HepG2 (cell line): ENCODE measurements around the gene KDM1B. TPM values are rescaled to one million over a fixed set of nuclear protein-coding genes. Genes with fewer than 3 reads are reported as not detected.
A peak's percentile ranks its signal among the peaks of the same experiment; 100 is the strongest.

Experiments used
- ARID3A ChIP-seq: IDR thresholded peaks from 2 replicates; pipeline ENCODE4 v1.6.1; 2012; ENCODE audit warnings: low read depth, low read length, improper control_type of control experiment
- ATRX ChIP-seq: sonication (generic); formaldehyde crosslinking; IDR thresholded peaks from 2 replicates; pipeline ENCODE4 v1.4.0; 2020; ENCODE audit warnings: missing genetic modification reagents, borderline replicate concordance
- CERS6 ChIP-seq: sonication (generic); formaldehyde crosslinking; IDR thresholded peaks from 2 replicates; pipeline ENCODE4 v1.5.0; 2020; ENCODE audit warnings: missing genetic modification reagents
- FOXP1 ChIP-seq, 2 experiments: fragments of 450-650 bp in 1 of 2; IDR thresholded peaks; 2 replicates each; pipeline ENCODE4 v1.6.1; 2017 to 2018; ENCODE audit warnings: antibody characterized with exemption in 1 of 2
- GABPA ChIP-seq, 2 experiments: IDR thresholded peaks; 2 replicates each; pipeline ENCODE4 v1.6.1; 2011 to 2016; ENCODE audit warnings: low read depth in 2 of 2, low read length in 1 of 2, missing biosample characterization in 1 of 2, missing genetic modification characterization in 1 of 2
- IKZF5 ChIP-seq: IDR thresholded peaks from 2 replicates; pipeline ENCODE4 v1.6.1; 2018; ENCODE audit warnings: missing genetic modification reagents, mild to moderate bottlenecking, missing compliant biosample characterization
- NFE2 ChIP-seq: sonication (generic); formaldehyde crosslinking; IDR thresholded peaks from 2 replicates; pipeline ENCODE4 v1.4.0; 2020; ENCODE audit warnings: missing genetic modification reagents
- NFYC ChIP-seq: IDR thresholded peaks from 2 replicates; pipeline ENCODE4 v1.6.1; 2016; ENCODE audit warnings: missing genetic modification reagents, missing compliant biosample characterization
- PHB2 ChIP-seq: fragments of 450-650 bp; IDR thresholded peaks from 2 replicates; pipeline ENCODE4 v1.6.1; 2018; ENCODE audit not compliant: partially characterized antibody
- POLR2A ChIP-seq, 2 experiments: IDR thresholded peaks; 2 replicates each; pipeline ENCODE4 v1.6.1; 2011; ENCODE audit warnings: low read depth in 2 of 2, low read length in 2 of 2, mild to moderate bottlenecking in 1 of 2, moderate library complexity in 1 of 2; ENCODE audit not compliant: insufficient read depth in 1 of 2
- PREB ChIP-seq: sonication (generic); formaldehyde crosslinking; IDR thresholded peaks from 2 replicates; pipeline ENCODE4 v1.4.0; 2020; ENCODE audit warnings: missing genetic modification reagents
- SAP130 ChIP-seq: IDR thresholded peaks from 2 replicates; pipeline ENCODE4 v1.6.1; 2016; ENCODE audit warnings: low read depth
- SNRNP70 ChIP-seq: fragments of 200-400 bp; formaldehyde crosslinking; IDR thresholded peaks from 2 replicates; pipeline ENCODE4 v1.6.1; 2017; ENCODE audit warnings: mild to moderate bottlenecking, low read depth, low read length, moderate library complexity
- SP5 ChIP-seq: IDR thresholded peaks from 2 replicates; pipeline ENCODE4 v1.6.1; 2016; ENCODE audit warnings: low read depth, borderline replicate concordance
- TAF1 ChIP-seq: sonication (generic); formaldehyde crosslinking; IDR thresholded peaks from 2 replicates; pipeline ENCODE4 v1.4.0; 2020; ENCODE audit warnings: missing genetic modification reagents
- TCF7 ChIP-seq: sonication (generic); IDR thresholded peaks from 2 replicates; pipeline ENCODE4 v1.6.1; 2016; ENCODE audit warnings: antibody characterized with exemption, low read depth
- TFDP1 ChIP-seq: IDR thresholded peaks from 2 replicates; pipeline ENCODE4 v1.6.1; 2016; ENCODE audit warnings: missing compliant biosample characterization, missing genetic modification reagents, borderline replicate concordance
- ZNF280D ChIP-seq: sonication (generic); formaldehyde crosslinking; IDR thresholded peaks from 2 replicates; pipeline ENCODE4 v1.5.1; 2020; ENCODE audit warnings: mild to moderate bottlenecking, missing genetic modification reagents
- ZNF292 ChIP-seq: sonication (generic); formaldehyde crosslinking; IDR thresholded peaks from 2 replicates; pipeline ENCODE4 v1.8.1; 2022; ENCODE audit warnings: mild to moderate bottlenecking, low read depth, missing genetic modification reagents, borderline replicate concordance
- ZNF501 ChIP-seq: sonication (generic); formaldehyde crosslinking; IDR thresholded peaks from 2 replicates; pipeline ENCODE4 v1.5.1; 2020; ENCODE audit warnings: mild to moderate bottlenecking, moderate library complexity, missing genetic modification reagents
- ZNF7 ChIP-seq: IDR thresholded peaks from 2 replicates; pipeline ENCODE4 v1.6.1; 2016; ENCODE audit warnings: missing biosample characterization, missing genetic modification reagents
- polyA plus RNA-seq, 8 experiments: library from polyadenylated mRNA; depleted of rRNA in 3 of 8; stranded (reverse) in 7 of 8; unstranded in 1 of 8; fragments of >200 nt; fragmentation: Illumina TruSeq in 4 of 8; extraction: Trizol in 4 of 8; gene quantifications; 2 replicates each; pipeline versions ENCODE4 v1.2.1 to v1.2.3, GENCODE V29; 2011 to 2016; ENCODE audit warnings: low read depth in 4 of 8, missing spikeins in 1 of 8, mixed read lengths in 1 of 8; ENCODE audit not compliant: insufficient read depth in 1 of 8
- total RNA-seq, 5 experiments: library from RNA; depleted of rRNA; stranded (reverse); fragments of >200 nt; fragmentation: Illumina TruSeq; extraction: Trizol; gene quantifications; 2 replicates each; pipeline ENCODE4 v1.2.3, GENCODE V29; 2016; ENCODE audit warnings: low read depth in 1 of 5

KDM1B gene
- total and polyA plus RNA-seq, 2 of the 13 experiments (the other 11 are each of a cell fraction or from before 2014, with no cell fraction given), result 9.8 to 13.2 TPM

- TF ChIP-seq ZNF280D (CRISPR knock-in tag) (0 out of 2 replicates have a peak, but pooled peaks have one; percentile 37), ARID3A (peak; percentile 49), TAF1 (CRISPR knock-in tag) (no peak), ATRX (no peak), FOXP1 (IDR thresholded peaks at IDR 0.05) (no peak), FOXP1 (CRISPR knock-in tag; IDR thresholded peaks at IDR 0.05) (0 out of 2 replicates have a peak, but pooled peaks have one; percentile 5), NFE2 (CRISPR knock-in tag) (no peak), ZNF292 (CRISPR knock-in tag) (no peak), NFYC (CRISPR knock-in tag) (peak; percentile 58), CERS6 (no peak), SP5 (CRISPR knock-in tag) (no peak), GABPA (IDR thresholded peaks at IDR 0.05; ENCODE audit: low read depth, low read length) (no peak), GABPA (CRISPR knock-in tag; IDR thresholded peaks at IDR 0.05; ENCODE audit: low read depth) (0 out of 2 replicates have a peak, but pooled peaks have one; percentile 27), SNRNP70 (no peak), ZNF501 (CRISPR knock-in tag) (no peak), SAP130 (CRISPR knock-in tag) (0 out of 2 replicates have a peak, but pooled peaks have one; percentile 31), POLR2A (IDR thresholded peaks at IDR 0.05; ENCODE audit: insufficient read depth in 1 of 2, low read depth in 2 of 2, low read length in 2 of 2) (no peak), ZNF7 (CRISPR knock-in tag) (peak; percentile 28; the same call in 1 of the 2 replicates), PREB (CRISPR knock-in tag) (no peak), PHB2 (no peak), TCF7 (peak; percentile 48), TFDP1 (CRISPR knock-in tag) (no peak), IKZF5 (CRISPR knock-in tag) (no peak)
These were observed 114.0 kb downstream of the KDM1B start (continued) for GRCh38 chr6:18269253-18269652.
